ENCODE results near the gene NPEPL1.
"Not testable (repeated sequence)": the region's sequence is repeated elsewhere in the genome, so short reads cannot be mapped to it uniquely, and the experiment has no call there.

Gene NPEPL1

DNA sequence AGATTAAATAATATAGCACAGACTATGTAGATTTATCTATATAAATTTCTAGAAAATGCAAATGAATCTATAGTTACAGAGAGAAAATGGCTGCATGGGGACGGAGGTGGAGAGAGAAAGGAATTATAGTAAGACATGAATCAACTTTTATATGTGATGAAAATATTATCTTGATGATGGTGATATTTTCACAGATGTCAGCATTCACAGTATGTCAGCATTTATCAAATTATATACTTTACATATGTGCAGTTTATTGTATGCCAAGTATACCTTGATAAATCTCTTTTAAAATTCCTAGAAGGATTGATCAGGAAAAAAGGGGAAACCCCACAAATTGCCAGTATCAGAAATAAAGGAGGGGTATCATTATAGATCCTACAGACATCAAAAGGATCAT, 44.6 kb downstream of the NPEPL1 start:
- in situ Hi-C loops (cut with HindIII; ENCODE audit: low sequenced_read_pairs), result no loop called here

GRCh38 chr20:58740356-58741308, 48.0 kb downstream of the NPEPL1 start:
- in situ Hi-C loops (cut with HindIII; ENCODE audit: low sequenced_read_pairs), result no loop called here

DNA sequence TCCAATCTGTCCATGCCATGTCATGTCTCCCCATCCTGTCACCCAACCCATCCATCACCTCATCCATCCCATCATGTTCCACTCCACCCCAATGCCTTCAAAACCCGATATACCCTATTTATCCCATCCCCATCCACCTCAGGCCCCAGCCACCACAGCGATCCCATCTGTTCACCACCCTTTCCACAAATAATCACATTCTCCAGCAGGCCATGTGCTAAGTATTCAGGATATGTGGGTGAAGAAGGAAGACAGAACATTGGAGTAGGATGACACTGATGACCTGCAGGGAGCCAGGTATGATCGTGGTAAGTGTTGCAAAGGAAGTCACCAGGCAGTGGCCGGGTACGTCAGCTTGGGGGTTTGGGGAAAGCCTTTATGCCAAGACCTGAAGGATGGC, 48.8 kb downstream of the NPEPL1 start:
- in situ Hi-C loops (cut with HindIII; ENCODE audit: low sequenced_read_pairs), result no loop called here

GRCh38 chr20:58742668-58743566, 50.3 kb downstream of the NPEPL1 start:
- in situ Hi-C loops (cut with HindIII; ENCODE audit: low sequenced_read_pairs), result no loop called here

GRCh38 chr20:58743929-58744534, 51.4 kb downstream of the NPEPL1 start:
- in situ Hi-C loops (cut with HindIII; ENCODE audit: low sequenced_read_pairs), result no loop called here

DNA sequence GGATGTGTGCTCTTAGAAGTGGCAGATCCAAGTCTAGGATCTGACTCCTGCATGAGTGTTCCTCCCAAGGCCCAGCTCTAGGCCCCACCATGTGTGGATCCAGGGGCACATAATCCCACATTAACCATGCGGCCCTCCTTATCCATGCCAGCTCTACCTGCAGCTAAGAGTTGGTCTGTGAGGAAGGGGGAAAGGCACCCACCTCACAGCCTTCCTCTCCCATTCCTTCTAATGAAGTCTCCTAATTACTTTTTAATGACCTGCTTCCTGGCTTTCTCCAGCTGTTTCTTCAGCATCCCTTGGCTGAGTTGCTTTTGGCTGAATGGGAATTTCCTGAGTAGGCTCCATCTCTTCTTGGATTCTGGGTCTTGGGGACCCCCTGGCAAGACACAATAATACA, 52.2 kb downstream of the NPEPL1 start:
- in situ Hi-C loops (cut with HindIII; ENCODE audit: low sequenced_read_pairs), result no loop called here

DNA sequence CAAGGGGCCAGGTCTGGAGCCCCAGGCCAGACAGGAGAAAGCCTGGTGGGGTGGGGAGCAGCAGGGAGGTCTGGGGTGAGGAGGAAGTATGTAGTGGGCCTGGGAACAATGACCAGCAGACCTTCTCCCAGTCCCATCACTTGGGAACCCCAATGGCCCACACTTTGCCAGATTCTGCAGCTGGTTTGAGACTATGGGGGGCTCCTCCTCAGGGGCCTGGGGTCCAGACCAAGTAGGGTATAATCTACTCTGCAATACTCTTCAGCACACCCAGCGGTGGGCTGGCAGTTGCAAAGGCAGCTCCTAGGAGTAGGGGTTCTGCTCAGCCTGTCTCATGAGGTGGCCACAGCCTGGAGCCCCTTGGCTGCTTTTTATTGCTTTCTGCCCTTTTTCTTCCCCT, 52.8 kb downstream of the NPEPL1 start:
- in situ Hi-C loops (cut with HindIII; ENCODE audit: low sequenced_read_pairs), result no loop called here

GRCh38 chr20:58746620-58747019, 54.0 kb downstream of the NPEPL1 start:
- in situ Hi-C loops (cut with HindIII; ENCODE audit: low sequenced_read_pairs), result no loop called here

- in situ Hi-C loops (cut with HindIII; ENCODE audit: low sequenced_read_pairs), result no loop called here
Observed at GRCh38 chr20:58747211-58747610, 54.6 kb downstream of the NPEPL1 start.

- in situ Hi-C loops (cut with HindIII; ENCODE audit: low sequenced_read_pairs), result no loop called here
Observed at GRCh38 chr20:58748618-58749017, 56.0 kb downstream of the NPEPL1 start.

- in situ Hi-C loops (cut with HindIII; ENCODE audit: low sequenced_read_pairs), result no loop called here
Observed at GRCh38 chr20:58749098-58749769, 56.6 kb downstream of the NPEPL1 start.

- in situ Hi-C loops (cut with HindIII; ENCODE audit: low sequenced_read_pairs), result no loop called here
Observed at GRCh38 chr20:58749979-58750378, 57.4 kb downstream of the NPEPL1 start.

- in situ Hi-C loops (cut with HindIII; ENCODE audit: low sequenced_read_pairs), result not testable (repeated sequence)
Observed at GRCh38 chr20:58750706-58751105, 58.1 kb downstream of the NPEPL1 start.

GRCh38 chr20:58751979-58752378, 59.4 kb downstream of the NPEPL1 start:
- in situ Hi-C loops (cut with HindIII; ENCODE audit: low sequenced_read_pairs), result no loop called here

DNA sequence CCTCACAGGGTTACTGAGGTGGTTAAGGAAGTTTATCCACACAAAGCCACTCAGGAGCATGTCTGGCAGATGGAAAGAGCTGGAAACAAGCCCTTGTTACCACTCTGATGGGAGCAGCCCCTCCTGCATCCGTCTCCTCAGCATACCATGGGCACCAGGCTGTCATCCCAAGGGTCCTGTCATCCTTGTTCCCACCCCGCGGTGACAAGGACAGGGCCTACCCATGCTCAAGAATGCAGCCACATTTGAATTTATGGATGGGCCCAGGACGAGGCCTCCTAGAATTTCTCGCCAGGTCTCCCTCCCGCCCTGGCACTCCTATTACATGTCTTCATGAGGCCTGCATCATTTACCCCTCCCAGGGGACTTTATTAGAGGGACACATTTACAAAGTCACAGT, 60.0 kb downstream of the NPEPL1 start:
- in situ Hi-C loops (cut with HindIII; ENCODE audit: low sequenced_read_pairs), result no loop called here

DNA sequence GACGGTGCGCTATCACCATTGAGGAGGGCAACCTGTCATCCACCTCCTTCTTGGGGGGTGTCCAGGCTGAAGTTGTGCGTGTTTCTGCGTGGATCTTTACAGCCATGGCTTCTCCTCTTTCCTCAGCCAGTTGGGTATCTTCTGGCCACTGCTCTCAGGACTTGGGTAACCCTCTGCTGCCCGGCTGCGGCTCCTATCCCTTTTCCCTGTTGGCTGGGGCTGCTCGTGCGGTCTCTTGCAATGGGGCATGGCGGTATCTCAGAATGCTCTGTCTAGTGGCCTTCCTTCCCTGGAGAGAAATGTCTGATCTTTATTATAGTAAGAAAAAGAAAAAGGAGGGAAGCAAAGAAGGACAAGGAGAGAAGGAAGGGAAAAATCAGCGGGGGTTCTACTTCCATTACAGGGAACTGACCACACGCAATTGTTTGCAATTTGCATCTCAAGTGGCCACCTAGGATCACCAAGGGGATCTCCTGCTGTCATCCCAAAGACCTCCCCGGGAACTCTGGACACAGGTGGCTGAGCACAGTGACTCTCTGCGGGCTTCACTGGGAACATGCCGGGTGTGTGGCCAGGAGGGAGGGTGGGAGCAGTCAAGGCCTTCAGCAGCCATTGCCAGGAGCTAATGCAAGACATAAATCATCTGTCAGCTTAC, 60.8 kb downstream of the NPEPL1 start:
- in situ Hi-C loops (cut with HindIII; ENCODE audit: low sequenced_read_pairs), result no loop called here

GRCh38 chr20:58753922-58754551, 61.4 kb downstream of the NPEPL1 start:
- in situ Hi-C loops (cut with HindIII; ENCODE audit: low sequenced_read_pairs), result no loop called here

DNA sequence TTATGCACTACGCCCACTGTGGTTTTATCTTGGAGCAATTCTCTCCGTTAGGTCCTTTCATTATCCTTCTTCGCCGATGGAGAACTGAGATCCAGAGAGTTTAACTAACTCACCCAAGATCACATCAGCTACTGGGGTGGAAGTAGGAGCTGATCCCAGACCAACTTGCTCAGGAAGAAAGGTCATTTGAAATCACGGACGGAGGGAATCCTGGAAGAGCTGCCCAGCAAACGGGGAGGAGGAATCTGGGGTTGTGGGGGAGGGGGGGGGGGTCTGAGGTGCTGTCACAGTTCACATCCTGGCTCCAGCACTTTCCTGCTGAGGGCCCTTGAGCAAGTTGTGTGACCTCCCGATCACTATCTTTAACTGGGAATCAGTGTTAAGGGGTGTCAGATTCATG, 62.0 kb downstream of the NPEPL1 start:
- in situ Hi-C loops (cut with HindIII; ENCODE audit: low sequenced_read_pairs), result no loop called here

DNA sequence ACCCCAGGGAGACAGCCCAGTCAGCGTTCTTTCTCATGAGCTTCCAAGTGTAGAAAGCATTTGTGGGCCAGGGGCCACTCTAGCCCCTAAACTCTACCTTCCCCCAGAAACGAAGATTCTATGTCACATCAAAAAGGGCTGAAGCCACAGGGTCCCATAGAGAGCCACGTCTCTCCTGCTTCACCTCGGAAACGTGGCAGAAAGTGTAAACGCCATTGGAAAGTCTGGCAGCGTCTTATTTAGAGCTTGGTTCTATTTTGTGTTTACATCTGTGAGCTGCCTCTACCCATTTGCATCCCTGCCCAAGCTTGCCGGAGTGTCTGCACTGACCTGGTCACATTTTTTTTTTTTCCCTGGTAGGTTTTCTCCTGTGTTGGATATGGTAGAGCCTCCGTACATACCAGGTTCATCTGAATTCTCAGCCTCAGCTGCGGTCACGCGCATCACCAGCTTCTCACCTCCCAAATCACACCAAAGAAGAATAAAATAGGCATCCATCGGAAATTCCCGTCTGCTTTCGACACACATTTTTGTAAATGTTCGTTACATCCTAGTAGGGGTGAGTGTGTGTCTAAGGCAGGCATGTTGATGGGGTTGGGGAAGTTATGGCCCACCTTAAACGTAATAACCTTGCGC, 62.6 kb downstream of the NPEPL1 start:
- in situ Hi-C loops (cut with HindIII; ENCODE audit: low sequenced_read_pairs), result no loop called here

All from DLD1 (cell line).